Measurements from ENCODE around the gene CCDC122.

The CCDC122 gene

GRCh38 chr13:43878892-43879754, at the start of gene CCDC122:
CCDC122 (minus strand) TSS chr13:43879740; CDS start chr13:43869376, 10,364 bp downstream.
- peak; percentile 74 for DNase-seq

- no peak for DNase-seq
Measured at GRCh38 chr13:43924549-43925245, 45.2 kb upstream of the CCDC122 start.

GRCh38 chr13:43920965-43921674, 41.6 kb upstream of the CCDC122 start:
- no peak for DNase-seq

- no peak for DNase-seq
Measured at GRCh38 chr13:43918636-43919035, 39.1 kb upstream of the CCDC122 start.

- DNase-seq = no peak
Measured at GRCh38 chr13:43916828-43917227, 37.3 kb upstream of the CCDC122 start.

GRCh38 chr13:43915451-43915850, 35.9 kb upstream of the CCDC122 start:
- no peak for DNase-seq

- no peak for DNase-seq
Measured at GRCh38 chr13:43911871-43912270, 32.3 kb upstream of the CCDC122 start.

GRCh38 chr13:43911278-43911677, 31.7 kb upstream of the CCDC122 start:
- no peak for DNase-seq

GRCh38 chr13:43910856-43911255, 31.3 kb upstream of the CCDC122 start:
- DNase-seq = no peak

- DNase-seq = peak; percentile 3
Measured at GRCh38 chr13:43908156-43909126, 28.9 kb upstream of the CCDC122 start.

- DNase-seq = peak; percentile 27
Measured at GRCh38 chr13:43905435-43906031, 26.0 kb upstream of the CCDC122 start.

- DNase-seq = no peak
Measured at GRCh38 chr13:43895940-43896339, 16.4 kb upstream of the CCDC122 start.

- no peak for DNase-seq
Measured at GRCh38 chr13:43894438-43894837, 14.9 kb upstream of the CCDC122 start.

- no peak for DNase-seq
Measured at GRCh38 chr13:43884222-43884621, 4.7 kb upstream of the CCDC122 start.

- no peak for DNase-seq
Measured at GRCh38 chr13:43883631-43884030, 4.1 kb upstream of the CCDC122 start.

- no peak for DNase-seq
Measured at GRCh38 chr13:43881580-43881979, 2.0 kb upstream of the CCDC122 start.

GRCh38 chr13:43880926-43881325, 1.4 kb upstream of the CCDC122 start:
- DNase-seq = no peak

- no peak for DNase-seq
Measured at GRCh38 chr13:43880214-43880855, 795 bp upstream of the CCDC122 start.

GRCh38 chr13:43879755-43880181, 228 bp upstream of the CCDC122 start, which contains the start of gene LACC1:
LACC1 (plus strand) TSS chr13:43879904; CDS start chr13:43880986, 1,082 bp downstream.
- DNase-seq = peak; percentile 67

GRCh38 chr13:43877766-43878165, 1.8 kb downstream of the CCDC122 start:
- no peak for DNase-seq

- DNase-seq = no peak
Measured at GRCh38 chr13:43877326-43877725, 2.2 kb downstream of the CCDC122 start.
